ENCODE results near the gene DDAH1.
"Not testable (repeated sequence)": the region's sequence is repeated elsewhere in the genome, so short reads cannot be mapped to it uniquely, and the experiment has no call there.

DDAH1 gene

DNA sequence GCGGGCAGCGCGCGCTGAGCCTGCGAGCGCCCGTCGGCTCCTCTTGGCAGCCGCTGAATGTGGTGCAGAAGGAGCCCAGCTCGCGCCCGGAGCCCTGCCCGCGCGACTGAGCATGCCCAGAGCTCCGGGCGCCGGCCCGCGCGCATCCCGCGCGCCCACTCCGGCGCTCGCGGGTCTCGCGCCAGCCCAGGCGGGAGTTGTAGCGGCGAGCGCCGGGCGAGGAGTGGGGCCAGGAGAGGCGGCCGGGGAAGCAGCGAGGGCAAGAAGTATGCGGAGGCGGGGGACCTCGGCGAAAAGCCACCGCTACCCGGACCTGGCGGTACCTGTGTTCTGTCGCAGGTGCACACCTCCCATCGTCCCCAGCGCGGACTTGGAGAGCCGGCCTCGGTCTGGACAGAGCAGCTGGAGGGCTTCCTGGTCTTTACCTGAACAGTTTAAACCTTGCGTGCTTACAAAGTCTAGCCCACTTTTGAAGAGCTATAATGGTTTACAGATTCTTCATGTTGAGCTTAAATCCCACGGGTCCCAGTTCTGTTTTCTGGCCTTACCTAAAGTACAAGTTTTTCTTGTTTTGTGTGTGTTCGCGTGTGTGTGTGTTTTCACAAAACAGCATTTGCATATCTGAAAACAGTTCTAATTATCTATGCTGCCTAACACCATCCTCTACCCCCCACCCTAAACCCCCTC is at the start of gene DDAH1:
TSS of gene DDAH1 (minus strand) at position 61 of the 687 bp plus-strand sequence. CDS start 114 bp downstream, outside the sequence.
- no peak for DNase-seq

DNA sequence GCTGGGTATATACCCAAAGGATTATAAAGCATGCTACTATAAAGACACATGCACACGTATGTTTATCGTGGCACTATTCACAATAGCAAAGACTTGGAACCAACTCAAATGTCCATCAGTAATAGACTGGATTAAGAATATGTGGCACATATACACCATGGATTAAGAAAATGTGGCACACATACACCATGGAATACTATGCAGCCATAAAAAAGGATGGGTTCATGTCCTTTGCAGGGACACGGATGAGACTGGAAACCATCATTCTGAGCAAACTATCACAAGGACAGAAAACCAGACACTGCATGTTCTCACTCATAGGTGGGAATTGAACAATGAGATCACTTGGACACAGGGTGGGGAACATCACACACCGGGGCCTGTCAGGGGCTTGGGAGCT is 49.0 kb upstream of the DDAH1 start:
- not testable (repeated sequence) for DNase-seq

DNA sequence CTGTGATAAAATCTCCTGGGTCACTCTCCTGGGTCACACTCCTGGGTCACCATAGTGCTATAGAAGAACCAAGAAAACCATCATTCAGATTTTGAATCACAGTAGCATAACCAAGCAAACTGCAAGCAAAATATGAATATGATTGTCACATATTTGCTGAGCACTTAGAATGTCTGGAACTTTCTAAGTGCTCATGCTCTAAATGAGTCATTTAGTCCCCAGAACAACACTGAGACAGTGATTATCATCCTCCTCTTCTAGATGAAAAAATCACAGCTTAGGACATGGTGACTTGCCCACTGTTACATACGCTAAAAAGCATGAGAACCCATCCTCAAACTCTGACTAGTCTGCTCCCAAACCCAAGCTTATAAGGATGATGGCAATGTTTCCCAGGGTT is 39.5 kb upstream of the DDAH1 start:
- no peak for DNase-seq

DNA sequence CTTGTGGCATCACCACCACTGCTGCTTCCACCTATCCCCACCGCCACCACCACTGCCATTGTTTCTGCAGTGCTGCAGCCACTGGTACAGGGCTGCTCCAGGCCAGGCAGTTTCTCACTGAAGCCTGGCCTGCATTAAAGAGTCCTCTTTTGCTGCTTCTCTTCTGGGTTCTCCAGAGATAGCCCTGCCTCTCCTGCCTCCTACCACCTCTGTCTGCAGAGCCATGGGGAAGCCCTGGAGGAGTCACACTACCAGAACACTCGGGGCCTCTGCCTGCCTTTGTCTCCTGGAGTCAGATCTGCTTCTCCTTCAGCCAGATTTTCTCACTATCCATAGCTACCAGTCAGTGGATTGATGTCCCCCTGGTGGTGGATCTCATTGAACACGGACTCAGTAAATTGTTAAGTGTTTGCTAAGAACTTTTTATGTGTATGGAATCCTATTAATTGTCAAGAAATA is 37.7 kb upstream of the DDAH1 start:
- DNase-seq = no peak

DNA sequence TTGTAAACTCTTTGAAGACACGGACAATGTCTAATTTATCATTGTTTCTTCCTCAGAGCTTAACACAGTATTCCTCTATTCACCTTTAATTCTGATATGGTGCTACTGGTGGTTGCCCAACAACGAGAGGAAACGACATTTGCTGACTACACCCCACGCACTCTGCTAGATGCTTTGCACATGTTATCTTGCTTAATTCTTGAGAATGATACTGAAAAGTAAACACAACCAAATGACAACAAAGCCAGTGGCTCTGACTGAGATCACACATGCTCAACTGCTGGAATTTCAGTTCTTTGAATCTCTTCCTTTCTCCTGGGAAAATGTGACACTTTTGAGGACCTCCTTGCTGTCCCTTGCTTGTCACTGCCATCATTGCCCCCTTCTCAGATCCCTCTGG is 37.2 kb upstream of the DDAH1 start:
- DNase-seq = no peak

DNA sequence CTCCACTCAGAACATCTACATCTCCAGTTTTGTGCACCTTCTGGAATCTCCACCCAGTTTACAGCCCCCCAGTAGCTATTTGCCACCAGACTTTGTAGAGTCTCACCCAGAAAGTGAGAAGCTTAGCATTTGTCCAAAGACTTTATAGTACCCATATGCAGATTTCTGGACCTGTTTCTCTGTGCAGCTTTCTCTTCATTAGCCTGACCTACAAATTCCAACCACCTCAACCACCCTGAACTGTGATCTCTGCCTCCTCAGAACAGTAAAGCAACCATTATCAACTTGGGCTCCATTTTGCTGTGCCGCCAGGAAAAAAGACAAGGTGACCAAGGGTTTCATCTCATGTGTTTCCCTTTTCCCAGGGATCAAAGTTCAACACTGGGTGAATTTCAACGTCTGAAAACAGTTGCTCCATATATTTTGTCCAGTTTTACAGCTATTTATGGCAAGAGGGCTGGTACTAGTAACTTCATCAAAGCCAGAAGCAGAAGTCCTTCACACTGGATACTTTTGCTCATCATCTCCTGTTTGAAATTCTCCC is 36.5 kb upstream of the DDAH1 start:
- DNase-seq = no peak

DNA sequence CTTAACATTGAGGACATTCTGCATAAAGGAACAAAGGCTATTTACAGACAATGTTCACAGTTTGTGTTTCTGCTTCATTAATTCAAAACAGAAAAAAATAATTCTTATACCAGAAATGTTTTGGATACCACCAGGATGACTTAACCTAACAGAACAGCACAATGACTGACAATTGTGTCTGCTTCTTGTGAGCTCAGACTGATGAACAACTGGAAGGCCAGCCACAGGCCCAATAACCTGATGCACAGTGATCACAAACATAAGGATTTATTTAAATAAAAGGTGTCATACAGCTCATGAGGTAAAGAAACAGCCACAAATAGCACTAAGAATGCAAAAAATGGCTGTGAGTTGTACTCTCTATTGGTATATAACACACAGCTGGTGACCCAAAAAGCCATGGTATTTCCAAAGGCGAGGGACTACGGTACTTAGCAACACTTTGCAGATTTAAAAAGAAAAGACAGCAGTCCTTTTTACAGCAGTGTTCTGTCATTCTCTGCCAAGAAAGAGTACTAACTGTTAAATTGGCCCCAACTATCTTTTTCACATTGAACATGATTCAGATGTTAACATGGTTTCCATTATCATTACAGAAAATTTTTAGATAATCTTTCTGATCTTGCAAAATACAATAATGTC is 32.1 kb upstream of the DDAH1 start:
- no peak for DNase-seq

DNA sequence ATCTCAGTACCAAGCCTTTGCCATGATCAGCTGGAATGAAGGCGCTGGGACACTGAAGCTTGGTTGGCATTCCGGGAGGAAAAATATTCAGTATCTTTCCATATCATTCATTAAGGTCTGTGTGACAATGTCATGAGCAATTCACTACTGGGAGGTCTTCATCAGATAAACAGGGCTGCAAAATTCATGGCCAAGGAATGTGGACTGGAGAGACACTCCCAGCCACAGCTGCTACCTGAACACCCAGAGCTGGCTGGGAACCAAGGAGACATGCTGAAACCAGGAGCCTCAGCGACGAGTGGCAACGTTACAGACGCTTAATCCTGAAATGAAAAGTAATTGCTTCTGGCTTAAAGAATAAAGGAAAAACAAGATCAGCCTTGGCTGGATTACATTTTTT is 30.6 kb upstream of the DDAH1 start:
- DNase-seq = no peak

DNA sequence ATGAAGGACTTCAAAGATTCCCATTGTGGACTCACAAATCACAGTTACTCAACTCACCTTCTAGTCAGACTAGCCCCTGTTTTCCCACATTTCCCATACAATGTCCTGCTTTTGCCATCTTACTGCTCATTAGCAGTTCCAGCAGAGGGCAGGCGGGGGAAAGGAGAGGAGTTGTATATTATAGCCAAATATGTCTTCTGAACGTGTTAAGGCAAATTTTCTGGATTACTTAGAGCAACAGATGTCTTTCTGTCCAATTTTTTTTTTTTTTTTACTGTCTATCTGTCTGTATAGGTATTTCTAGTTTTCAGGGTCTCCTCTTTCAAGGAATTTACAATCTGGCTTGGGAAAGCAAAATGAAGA is 29.9 kb upstream of the DDAH1 start:
- no peak for DNase-seq

DNA sequence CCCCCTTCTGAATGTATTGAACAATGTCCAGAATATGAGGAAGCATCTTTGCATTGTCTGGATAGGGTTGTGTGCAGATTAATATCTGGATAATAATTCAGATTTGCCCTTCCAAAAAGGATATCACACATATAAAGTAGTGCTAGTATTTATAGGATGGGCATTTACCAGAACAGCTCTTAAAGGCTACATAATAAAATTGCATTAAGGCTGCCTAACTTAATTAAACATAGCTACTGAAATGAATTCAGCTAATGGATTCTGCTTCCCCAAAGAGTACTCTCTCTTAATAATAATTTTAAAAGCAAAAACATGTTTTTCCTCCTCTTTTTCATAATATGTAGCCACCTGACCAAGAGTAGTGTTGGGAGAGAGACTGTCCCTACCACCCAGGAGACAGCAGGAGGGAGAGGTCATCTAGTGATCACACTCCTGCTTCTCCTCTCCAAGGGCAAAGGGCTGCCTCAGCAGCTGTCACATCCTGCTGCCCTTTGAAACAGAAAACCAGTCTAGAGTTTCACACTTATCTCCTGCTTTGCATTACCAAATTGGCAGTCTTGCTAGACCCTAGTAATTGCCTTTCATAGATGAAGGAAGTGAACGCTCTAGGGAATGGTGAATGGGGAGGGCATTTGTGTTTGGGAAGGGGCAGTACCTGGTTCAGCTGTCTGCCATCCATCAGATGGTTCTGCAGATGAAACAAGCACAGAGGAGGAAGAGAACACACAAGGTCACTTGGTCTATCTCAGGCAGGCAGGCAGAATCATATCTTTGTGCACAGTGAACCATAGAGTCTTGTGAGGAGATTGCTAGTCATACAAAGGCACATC is 29.3 kb upstream of the DDAH1 start:
- DNase-seq = no peak

DNA sequence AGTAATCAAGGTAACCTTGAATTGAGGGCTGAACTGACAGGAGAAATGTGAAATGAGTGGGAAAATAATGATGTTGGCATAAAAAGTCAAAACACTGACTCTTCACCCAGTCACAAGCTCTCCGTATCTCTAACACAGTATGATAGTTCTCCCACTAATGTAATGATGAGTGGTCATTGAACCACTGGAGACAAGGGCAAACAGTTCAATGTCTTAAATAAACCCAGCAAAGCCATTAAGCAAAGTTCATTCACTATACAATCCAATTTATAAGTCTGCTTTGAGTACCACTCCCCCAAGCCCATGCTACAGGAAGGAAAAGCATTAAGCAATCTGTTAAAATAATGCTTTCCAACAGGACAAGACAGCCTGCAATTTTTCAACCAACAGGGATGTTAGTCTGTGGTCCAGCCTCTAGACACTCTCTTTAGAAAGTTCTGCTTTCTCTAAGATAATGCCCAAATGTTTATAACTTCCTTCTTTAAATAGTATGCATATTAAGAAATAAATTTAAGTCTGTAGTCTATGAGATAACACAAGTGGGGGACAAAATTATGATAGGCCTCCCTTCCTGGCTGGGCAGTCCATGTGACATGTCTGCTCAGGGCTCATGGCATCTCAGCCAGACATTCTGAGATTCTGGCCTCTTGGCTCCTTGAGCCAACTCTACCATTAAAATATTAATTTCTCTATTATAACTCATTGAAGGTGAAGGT is 25.5 kb upstream of the DDAH1 start:
- no peak for DNase-seq

DNA sequence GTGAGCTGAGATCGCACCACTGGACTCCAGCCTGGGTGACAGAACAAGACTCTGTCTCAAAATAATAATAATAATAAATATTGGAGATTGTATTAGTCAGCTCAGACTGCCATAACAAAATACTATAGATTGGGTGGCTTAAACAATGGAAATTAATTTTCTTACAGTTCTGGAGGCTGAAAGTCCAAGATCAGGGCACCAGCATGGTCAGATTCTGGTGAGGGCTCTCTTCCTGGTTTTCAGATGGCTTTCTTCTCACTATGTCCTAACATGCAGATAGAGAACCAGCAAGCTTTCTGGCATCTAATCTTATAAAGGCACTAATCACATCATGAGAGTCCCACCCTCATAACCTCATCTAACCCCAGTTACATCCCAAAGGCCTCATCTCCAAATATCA is 23.2 kb upstream of the DDAH1 start:
- no peak for DNase-seq

DNA sequence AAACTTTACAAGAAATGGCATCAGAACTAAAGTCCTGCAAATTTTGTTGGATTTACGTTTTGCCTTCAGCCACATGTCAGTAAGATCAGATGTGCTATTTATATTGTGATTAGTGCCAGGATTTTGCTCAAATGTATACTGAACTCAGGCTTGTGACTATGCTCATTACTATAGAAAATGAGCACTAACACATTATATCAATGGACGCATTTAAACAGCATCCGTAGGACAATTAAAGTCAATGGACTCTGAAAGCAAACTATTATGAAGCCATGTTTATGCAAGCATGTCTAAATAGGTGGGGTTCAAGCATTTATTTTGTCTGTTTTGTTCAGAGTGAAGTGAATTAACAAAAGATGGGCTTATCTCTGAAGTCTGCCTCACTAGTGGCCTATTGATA is 20.6 kb upstream of the DDAH1 start:
- no peak for DNase-seq

DNA sequence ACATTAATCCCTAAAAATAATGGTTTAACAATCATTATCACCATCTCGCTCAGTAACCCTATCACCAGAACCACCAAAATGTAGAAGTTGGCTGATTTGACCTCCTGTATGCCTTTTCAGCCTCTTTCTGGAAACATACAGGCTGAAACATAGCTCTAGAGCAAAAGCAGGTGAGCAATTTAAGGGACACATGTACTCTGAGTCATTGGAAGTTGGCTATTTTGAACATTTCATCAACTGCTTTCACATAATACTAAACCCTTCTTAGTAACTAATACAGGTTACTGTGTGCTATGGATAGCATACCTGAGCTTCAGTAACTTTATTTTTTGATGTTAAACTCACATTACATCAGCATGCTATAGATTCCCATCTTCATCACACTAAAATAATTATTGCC is 19.8 kb upstream of the DDAH1 start:
- DNase-seq = no peak

DNA sequence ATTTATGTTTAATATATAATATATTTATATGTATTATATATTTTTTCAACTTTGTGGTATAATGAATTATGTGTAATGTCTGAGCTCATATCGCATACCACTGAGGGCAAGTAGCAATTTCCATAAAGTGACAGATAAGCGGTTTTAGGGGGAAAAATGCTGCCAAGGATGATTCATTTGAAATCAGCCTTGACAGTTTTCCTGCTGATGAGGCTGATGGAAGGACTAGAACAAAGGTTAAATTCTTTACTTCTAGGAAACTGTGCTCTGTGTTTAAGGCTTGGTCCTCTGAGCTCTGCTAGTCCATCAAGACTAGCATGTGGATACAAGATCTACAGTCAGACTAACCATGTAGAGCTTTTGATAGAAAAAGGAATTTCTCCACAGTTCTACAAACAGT is 19.3 kb upstream of the DDAH1 start:
- DNase-seq = no peak

DNA sequence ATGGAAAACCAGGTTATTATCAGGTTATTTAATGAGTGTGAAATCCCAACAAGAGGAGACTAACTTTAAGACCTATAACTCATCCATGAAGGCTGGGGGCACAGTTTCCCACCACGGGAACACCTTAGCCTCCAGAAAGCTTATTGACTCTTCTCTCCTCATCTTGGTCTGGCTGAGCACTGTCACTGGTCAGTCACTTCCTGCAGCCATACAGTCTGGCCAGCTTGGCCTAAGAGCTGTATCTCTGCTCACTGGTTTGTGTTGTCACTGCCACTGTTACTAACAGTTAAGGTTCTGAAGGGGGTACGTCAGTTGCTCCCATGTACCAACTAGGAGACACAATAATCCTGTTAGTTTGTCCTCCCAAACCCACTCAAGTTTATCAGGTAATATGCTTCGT is 16.7 kb upstream of the DDAH1 start:
- no peak for DNase-seq

DNA sequence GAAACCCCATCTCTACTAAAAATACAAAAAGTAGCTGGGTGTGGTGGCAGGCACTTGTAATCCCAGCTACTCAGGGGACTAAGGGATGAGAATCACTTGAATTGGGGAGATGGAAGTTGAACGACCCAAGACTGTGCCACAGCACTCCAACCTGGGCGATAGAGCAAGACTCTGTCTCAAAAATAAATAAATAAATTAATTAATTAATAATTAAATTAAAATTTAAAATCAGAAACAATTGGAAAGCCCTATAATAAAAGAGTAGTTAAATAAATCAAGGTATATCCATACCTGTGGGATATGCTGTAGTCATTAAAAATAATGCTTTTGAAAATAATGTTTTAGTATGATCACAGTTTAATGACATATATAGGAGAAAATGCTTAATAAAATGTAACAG is 15.6 kb upstream of the DDAH1 start:
- no peak for DNase-seq

DNA sequence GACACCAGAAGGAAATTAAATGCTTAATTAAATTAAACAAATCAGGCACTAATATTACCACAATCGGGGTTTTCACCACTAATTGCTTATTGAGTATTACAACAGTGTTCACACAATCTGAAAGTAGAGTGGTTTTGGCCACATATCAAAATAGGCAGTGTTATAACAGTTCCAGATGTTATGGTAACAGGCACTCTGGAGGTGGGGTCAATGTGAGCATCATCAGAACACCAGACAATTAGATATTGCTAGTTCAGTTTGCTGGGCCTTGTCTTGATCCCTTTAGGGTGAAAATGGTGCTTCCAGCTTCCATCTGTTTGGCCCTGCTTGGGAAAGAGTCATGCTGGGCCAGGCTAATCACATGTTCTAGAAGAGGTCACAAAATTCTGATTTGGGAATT is 14.5 kb upstream of the DDAH1 start:
- DNase-seq = no peak

DNA sequence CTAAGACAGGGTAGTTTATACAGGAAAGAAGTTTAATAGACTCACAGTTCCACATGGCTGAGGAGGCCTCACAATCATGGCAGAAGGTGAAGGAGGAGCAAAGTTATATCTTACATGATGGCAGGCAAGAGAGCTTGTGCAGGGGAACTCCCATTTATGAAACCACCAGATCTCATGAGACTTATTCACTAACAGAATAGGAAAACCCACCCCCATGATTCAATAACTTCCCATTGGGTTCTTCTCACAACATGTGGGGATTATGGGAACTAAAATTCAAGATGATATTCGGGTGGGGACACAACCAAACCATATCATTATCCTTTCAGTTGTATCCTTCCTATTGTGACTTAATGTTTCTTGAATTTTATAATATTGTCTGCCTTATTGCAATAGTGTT is 13.4 kb upstream of the DDAH1 start:
- no peak for DNase-seq

DNA sequence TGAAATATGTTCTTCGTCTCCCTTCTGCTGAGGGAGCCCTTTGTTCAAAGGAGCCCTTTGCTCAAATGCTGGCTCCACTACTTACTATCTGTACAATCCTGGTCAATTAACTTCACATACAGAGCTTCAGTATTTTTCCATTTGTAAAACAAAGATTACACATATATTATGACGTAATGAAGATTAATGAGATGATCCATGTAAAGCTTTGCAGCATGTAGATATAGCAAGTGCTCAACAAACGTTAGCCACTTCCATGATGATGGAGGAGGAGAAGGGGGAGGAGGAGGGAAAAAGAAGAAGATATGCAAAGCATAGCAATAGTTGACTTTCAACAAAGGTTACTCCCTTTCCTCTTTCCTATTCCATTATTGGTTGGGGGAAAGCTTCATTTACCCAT is 10.1 kb upstream of the DDAH1 start:
- DNase-seq = no peak

DNA sequence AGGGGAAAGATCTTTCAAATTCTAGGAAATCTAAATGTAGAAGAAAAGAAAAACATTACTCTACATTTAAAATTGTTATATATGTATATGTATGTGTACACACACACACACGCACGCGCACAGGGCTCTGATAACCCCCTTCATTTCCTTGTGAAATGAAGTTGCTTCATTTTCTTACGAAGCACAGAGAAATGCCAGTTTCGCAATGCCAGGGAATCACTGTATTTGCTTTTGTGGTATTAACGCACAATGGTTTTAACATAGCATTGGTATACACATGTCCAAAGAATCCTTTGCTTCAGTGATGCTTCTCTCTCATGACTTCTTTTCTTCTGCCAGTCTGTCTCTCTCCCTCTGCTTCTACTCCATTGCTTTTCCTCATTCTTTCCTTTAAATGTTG is 8.4 kb upstream of the DDAH1 start:
- no peak for DNase-seq

DNA sequence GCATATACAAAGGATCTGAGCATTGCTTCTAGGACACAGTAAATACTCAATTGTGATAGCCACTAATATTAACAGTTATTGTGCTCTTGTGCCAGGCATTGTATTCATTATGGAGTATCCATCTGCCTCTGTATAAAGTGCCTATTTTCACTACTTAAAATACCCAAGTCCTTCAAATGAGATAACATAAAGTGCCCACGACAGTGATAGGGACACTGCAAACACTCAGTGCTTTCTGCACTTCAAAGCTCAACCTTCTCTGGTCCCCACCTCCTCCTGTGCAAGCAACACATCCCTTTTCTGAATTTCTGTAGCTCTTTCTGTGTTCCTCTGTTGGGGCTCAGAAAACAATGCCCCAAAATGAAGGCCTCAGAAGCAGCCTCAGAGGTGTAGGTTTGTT is 6.6 kb upstream of the DDAH1 start:
- DNase-seq = no peak

DNA sequence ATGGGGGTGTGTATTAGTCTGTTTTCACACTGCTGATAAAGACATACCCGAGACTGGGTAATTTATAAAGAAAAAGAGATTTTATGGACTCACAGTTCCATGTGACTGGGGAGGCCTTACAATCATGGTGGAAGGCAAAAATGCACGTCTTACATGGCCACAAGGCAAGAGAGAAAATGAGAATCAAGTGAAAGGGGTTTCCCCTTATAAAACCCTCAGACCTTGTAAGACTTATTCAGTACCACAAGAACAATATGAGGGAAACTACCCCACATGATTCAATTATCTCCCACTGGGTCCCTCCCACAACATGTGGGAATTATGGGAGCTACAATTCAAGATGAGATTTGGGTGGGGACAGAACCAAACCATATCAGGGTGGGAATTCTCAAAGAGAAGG is 5.2 kb upstream of the DDAH1 start:
- not testable (repeated sequence) for DNase-seq

Data from cortex of kidney (tissue), 1 donor.